B cell (primary cell): ENCODE results near the gene DOC2B. TPM values are rescaled to one million over a fixed set of nuclear protein-coding genes. Genes with fewer than 3 reads are reported as not detected.
A peak's percentile ranks its signal among the peaks of the same experiment; 100 is the strongest.

Experiments
- ATAC-seq: fragments of 200-7000 bp; cut with Tn5 transposase; one replicate; pipeline ENCODE4 v1.10.0; 2021; ENCODE audit warnings: low read depth, mild to moderate bottlenecking, moderate number of reproducible peaks, moderate library complexity
- CTCF ChIA-PET: fragments of 350-600 bp; sonication (Branson Sonifier 250); formaldehyde crosslinking; loops from one replicate; lab custom pipeline; 2021; ENCODE audit warnings: antibody characterized with exemption, inconsistent platforms; lab: Charles Lee
- POLR2A ChIA-PET: fragments of 350-600 bp; sonication (Branson Sonifier 250); formaldehyde crosslinking; loops from one replicate; lab custom pipeline; 2021; ENCODE audit warnings: antibody characterized with exemption; lab: Charles Lee
- DNase-seq: peaks from one replicate; pipeline ENCODE4 v3.0.0; 2013
- H2AFZ ChIP-seq: 2 replicates; pipeline ENCODE4 v1.6.1; 2012; ENCODE audit warnings: mild to moderate bottlenecking, low read depth, low read length; ENCODE audit not compliant: insufficient read depth, poor library complexity, severe bottlenecking
- H3K27ac ChIP-seq, 2 donors: 1 replicate in 1 of 2; 2 replicates in 1 of 2; pipeline ENCODE4 v1.5.1; 2012 to 2013; ENCODE audit warnings: low read length in 2 of 2, mild to moderate bottlenecking in 2 of 2, moderate library complexity in 1 of 2
- H3K27me3 ChIP-seq, 4 experiments: fragments of 200-600 bp in 1 of 4; sonication (generic) in 1 of 4; replicated peaks in 1 of 4; 1 replicate in 2 of 4; 2 replicates in 2 of 4; pipeline versions ENCODE4 v1.6.1 to v1.7.0; 2013 to 2016; ENCODE audit warnings: low read length in 3 of 4, mild to moderate bottlenecking in 2 of 4, mixed read lengths in 1 of 4, moderate library complexity in 1 of 4; ENCODE audit not compliant: insufficient read depth in 4 of 4, control insufficient read depth in 3 of 4; ENCODE audit errors: control extremely low read depth in 1 of 4
- H3K36me3 ChIP-seq, 2 experiments: replicated peaks in 1 of 2; 1 replicate in 1 of 2; 2 replicates in 1 of 2; pipeline versions ENCODE4 v1.6.1 to v1.7.1; 2013; ENCODE audit warnings: low read length in 1 of 2; ENCODE audit not compliant: insufficient read depth in 2 of 2, control insufficient read depth in 1 of 2; ENCODE audit errors: control extremely low read depth in 1 of 2, extremely low read depth in 1 of 2
- H3K4me1 ChIP-seq, 2 donors: fragments of 200-600 bp in 1 of 2; sonication (generic) in 1 of 2; 1 replicate in 1 of 2; 2 replicates in 1 of 2; pipeline versions ENCODE4 v1.5.1 to v1.6.1; 2013 to 2017; ENCODE audit warnings: low read length in 2 of 2; ENCODE audit not compliant: control insufficient read depth in 2 of 2, insufficient read depth in 2 of 2
- H3K4me2 ChIP-seq: replicated peaks from 2 replicates; pipeline ENCODE3; 2012; ENCODE audit warnings: mild to moderate bottlenecking, low read depth, low read length; ENCODE audit not compliant: poor library complexity, severe bottlenecking
- H3K4me3 ChIP-seq, 5 experiments: fragments of 200-600 bp in 1 of 5; sonication (generic) in 1 of 5; 1 replicate in 3 of 5; 2 replicates in 2 of 5; pipeline versions ENCODE4 v1.5.1 to v1.7.0; 2011 to 2016; ENCODE audit warnings: low read length in 4 of 5, mild to moderate bottlenecking in 4 of 5, low read depth in 2 of 5, control low read depth in 1 of 5, moderate library complexity in 1 of 5; ENCODE audit not compliant: insufficient read depth in 1 of 5; ENCODE audit errors: control extremely low read depth in 1 of 5, extremely low read depth in 1 of 5
- H3K79me2 ChIP-seq: fragments of 200-600 bp; sonication (generic); one replicate; pipeline ENCODE4 v1.6.0; 2016; ENCODE audit warnings: low read length; ENCODE audit not compliant: control insufficient read depth, insufficient read depth
- H3K9ac ChIP-seq: fragments of 200-600 bp; sonication (generic); 2 replicates; pipeline ENCODE4 v1.6.1; 2017; ENCODE audit warnings: mild to moderate bottlenecking, low read length, moderate library complexity
- H3K9me3 ChIP-seq, 3 donors: one replicate each; pipeline versions ENCODE4 v1.6.1 to v1.7.1; 2013; ENCODE audit warnings: low read length in 2 of 3; ENCODE audit not compliant: control insufficient read depth in 2 of 3, insufficient read depth in 1 of 3; ENCODE audit errors: control extremely low read depth in 1 of 3
- H4K20me1 ChIP-seq: 2 replicates; pipeline ENCODE4 v1.6.0; 2012; ENCODE audit warnings: mild to moderate bottlenecking, low read length; ENCODE audit not compliant: insufficient read depth, control insufficient read depth, poor library complexity, severe bottlenecking
- H3K27ac Mint-ChIP-seq: one replicate; pipeline ENCODE4 v1.8.0; 2021; ENCODE audit warnings: mixed read lengths
- H3K27me3 Mint-ChIP-seq: one replicate; pipeline ENCODE4 v1.8.0; 2021; ENCODE audit warnings: mixed read lengths
- H3K4me1 Mint-ChIP-seq: one replicate; pipeline ENCODE4 v1.8.0; 2021; ENCODE audit warnings: mixed read lengths
- H3K4me3 Mint-ChIP-seq: one replicate; pipeline ENCODE4 v1.8.0; 2021; ENCODE audit warnings: mixed read lengths
- H3K9me3 Mint-ChIP-seq: one replicate; pipeline ENCODE4 v1.8.0; 2022; ENCODE audit warnings: mixed read lengths; ENCODE audit not compliant: insufficient read depth
- CTCF ChIP-seq: fragments of 200-600 bp; IDR thresholded peaks from one replicate; pipeline ENCODE4 v1.8.0; 2022; ENCODE audit warnings: antibody characterized with exemption, mild to moderate bottlenecking
- EZH2 ChIP-seq: IDR thresholded peaks from 2 replicates; pipeline ENCODE4 v1.6.1; 2012; ENCODE audit warnings: borderline replicate concordance, low read depth, mild to moderate bottlenecking, moderate library complexity, low read length; ENCODE audit not compliant: insufficient read depth, poor library complexity, severe bottlenecking
- WGBS: methylation state at CpG from one replicate; pipeline ENCODE4 v1.1.5; 2013; ENCODE audit warnings: missing lambda C conversion rate; ENCODE audit not compliant: insufficient coverage; 5-methylcytosine and 5-hydroxymethylcytosine counted together
- intact Hi-C: fragments of 100-400 bp; cut with micrococcal nuclease; formaldehyde crosslinking; loops from one replicate; pipeline ENCODE4 v1.10.0; 2022
- polyA plus RNA-seq: library from polyadenylated mRNA; depleted of rRNA; stranded (reverse); fragments of >200 nt; gene quantifications from 2 replicates; pipeline ENCODE4 v1.2.3, GENCODE V29; 2012
- total RNA-seq, 2 donors: library from RNA; stranded (reverse); fragments of 120-200 nt in 1 of 2; gene quantifications; 1 replicate in 1 of 2; 2 replicates in 1 of 2; pipeline versions ENCODE4 v1.2.3 to v1.2.4, GENCODE V29; 2013 to 2022

The DOC2B gene
- total and polyA plus RNA-seq, 2 donors (not counting 1 experiment from before 2014, with no cell fraction given): not detected

- intact Hi-C loops: no loop called here
- ChIA-PET CTCF (no interaction called here), POLR2A (no interaction called here)
- 97% methylated on average over 6 of the region's 8 CpGs for WGBS
- Histone ChIP-seq H3K4me1 (no peaks in the 10 kb centered on the region), H3K27me3 (peaks cover 0 to 44% (median 7%) of the 10 kb centered on the region in 4 experiments), H3K4me3 (no peak overlapping the region), H3K9me3 (no peaks in the 10 kb centered on the region), H3K9ac (no peak overlapping the region), H4K20me1 (no peaks in the 10 kb centered on the region), H2AFZ (no peak overlapping the region), H3K4me2 (no peak overlapping the region), H3K79me2 (no peaks in the 10 kb centered on the region), H3K36me3 (no peaks in the 10 kb centered on the region), H3K27ac (no peak overlapping the region)
- DNase-seq: no peak
- no peak overlapping the region for H3K4me3 Mint-ChIP-seq
- no peak for TF ChIP-seq CTCF
- TF ChIP-seq EZH2: no peak
- H3K27ac Mint-ChIP-seq: no peak overlapping the region
- no peaks in the 10 kb centered on the region for H3K9me3 Mint-ChIP-seq
- H3K27me3 Mint-ChIP-seq: peaks cover 50% of the 10 kb centered on the region
- ATAC-seq: no peak
- peaks cover 5% of the 10 kb centered on the region for H3K4me1 Mint-ChIP-seq
These were observed 1.6 kb upstream of the DOC2B start for GRCh38 chr17:183021-183420.

GRCh38 chr17:182050-182751, 751 bp upstream of the DOC2B start:
- Histone ChIP-seq H3K27ac (no peak overlapping the region), H3K36me3 (no peaks in the 10 kb centered on the region), H4K20me1 (no peaks in the 10 kb centered on the region), H3K4me2 (peak overlapping the region; percentile 43), H3K27me3 (peaks cover 0 to 44% (median 7%) of the 10 kb centered on the region in 4 experiments), H2AFZ (no peak overlapping the region), H3K4me3 (no peak overlapping the region), H3K79me2 (no peaks in the 10 kb centered on the region), H3K9ac (no peak overlapping the region), H3K9me3 (no peaks in the 10 kb centered on the region), H3K4me1 (no peaks in the 10 kb centered on the region)
- CTCF ChIA-PET: no interaction called here
- Mint-ChIP-seq H3K27ac (no peak overlapping the region), H3K27me3 (peaks cover 54% of the 10 kb centered on the region), H3K9me3 (no peaks in the 10 kb centered on the region), H3K4me1 (peaks cover 5% of the 10 kb centered on the region), H3K4me3 (peak overlapping the region; percentile 33)
- ATAC-seq: no peak
- POLR2A ChIA-PET: no interaction called here
- DNase-seq: no peak
- WGBS: 83% methylated on average over 14 of the region's 18 CpGs
- no peak for TF ChIP-seq CTCF
- no peak for TF ChIP-seq EZH2
- intact Hi-C loops: no loop called here
